ENCODE measurements around the gene EPHA3.

The EPHA3 gene

DNA sequence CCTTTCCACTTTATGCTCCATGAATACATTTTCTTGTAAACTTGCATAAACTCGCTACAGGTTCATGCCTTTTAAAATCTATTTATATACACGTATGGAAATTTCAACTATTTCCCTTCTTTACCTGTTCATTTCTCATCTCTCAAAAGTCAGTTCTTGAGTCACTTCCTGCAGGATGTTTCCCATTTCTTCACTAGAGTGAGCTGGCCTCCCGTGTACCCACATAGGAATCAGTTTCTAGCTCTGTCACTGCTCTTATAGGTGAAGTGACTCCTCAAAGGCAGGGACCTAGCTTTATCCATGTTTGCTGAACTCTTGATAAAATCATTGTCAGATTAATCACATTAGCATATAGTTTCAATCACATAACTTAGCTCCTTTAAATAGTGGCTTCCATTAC is 259.7 kb downstream of the EPHA3 start:
- Histone ChIP-seq H3K36me3 (no peaks in the 10 kb centered on the region), H3K27me3 (no peaks in the 10 kb centered on the region), H3K27ac (no peak overlapping the region), H3K4me3 (no peak overlapping the region), H3K9me3 (no peaks in the 10 kb centered on the region), H3K4me1 (peaks cover 0 to 10% (median 0%) of the 10 kb centered on the region in 4 donors)
- DNase-seq, result no peak
- intact Hi-C loops (cut with DNase I; ENCODE audit: low total_unique reads), result no loop called here
- TF ChIP-seq, protein P1, sequence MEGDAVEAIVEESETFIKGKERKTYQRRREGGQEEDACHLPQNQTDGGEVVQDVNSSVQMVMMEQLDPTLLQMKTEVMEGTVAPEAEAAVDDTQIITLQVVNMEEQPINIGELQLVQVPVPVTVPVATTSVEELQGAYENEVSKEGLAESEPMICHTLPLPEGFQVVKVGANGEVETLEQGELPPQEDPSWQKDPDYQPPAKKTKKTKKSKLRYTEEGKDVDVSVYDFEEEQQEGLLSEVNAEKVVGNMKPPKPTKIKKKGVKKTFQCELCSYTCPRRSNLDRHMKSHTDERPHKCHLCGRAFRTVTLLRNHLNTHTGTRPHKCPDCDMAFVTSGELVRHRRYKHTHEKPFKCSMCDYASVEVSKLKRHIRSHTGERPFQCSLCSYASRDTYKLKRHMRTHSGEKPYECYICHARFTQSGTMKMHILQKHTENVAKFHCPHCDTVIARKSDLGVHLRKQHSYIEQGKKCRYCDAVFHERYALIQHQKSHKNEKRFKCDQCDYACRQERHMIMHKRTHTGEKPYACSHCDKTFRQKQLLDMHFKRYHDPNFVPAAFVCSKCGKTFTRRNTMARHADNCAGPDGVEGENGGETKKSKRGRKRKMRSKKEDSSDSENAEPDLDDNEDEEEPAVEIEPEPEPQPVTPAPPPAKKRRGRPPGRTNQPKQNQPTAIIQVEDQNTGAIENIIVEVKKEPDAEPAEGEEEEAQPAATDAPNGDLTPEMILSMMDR (IDR thresholded peaks at IDR 0.05), result no peak

DNA sequence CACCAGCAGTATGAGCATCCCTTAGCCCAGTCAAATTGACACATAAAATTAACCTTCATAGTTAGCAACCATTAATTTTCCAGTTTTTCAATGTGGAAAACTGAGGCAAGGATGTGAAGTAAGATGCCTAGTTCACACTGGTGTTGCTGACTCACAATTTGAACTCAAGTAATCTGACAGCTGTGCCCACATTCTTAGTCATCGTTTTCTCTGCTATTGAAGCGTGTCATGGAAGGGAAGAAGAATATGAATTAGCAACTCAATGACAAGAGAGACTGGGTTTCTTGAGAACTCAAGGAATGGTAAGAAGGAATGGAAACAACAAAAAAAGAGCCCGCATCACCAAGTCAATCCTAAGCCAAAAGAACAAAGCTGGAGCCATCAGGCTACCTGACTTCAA is 261.4 kb downstream of the EPHA3 start:
- H3K9me3 ChIP-seq, result no peaks in the 10 kb centered on the region
- H3K36me3 ChIP-seq, result no peaks in the 10 kb centered on the region
- peaks cover 0 to 9% (median 0%) of the 10 kb centered on the region in 4 donors for H3K4me1 ChIP-seq
- intact Hi-C loops (cut with DNase I; ENCODE audit: low total_unique reads), result no loop called here
- no peak overlapping the region for H3K4me3 ChIP-seq
- no peak for DNase-seq
- no peaks in the 10 kb centered on the region for H3K27me3 ChIP-seq
- TF ChIP-seq, protein P1 (IDR thresholded peaks at IDR 0.05), result no peak
- H3K27ac ChIP-seq, result no peak overlapping the region

DNA sequence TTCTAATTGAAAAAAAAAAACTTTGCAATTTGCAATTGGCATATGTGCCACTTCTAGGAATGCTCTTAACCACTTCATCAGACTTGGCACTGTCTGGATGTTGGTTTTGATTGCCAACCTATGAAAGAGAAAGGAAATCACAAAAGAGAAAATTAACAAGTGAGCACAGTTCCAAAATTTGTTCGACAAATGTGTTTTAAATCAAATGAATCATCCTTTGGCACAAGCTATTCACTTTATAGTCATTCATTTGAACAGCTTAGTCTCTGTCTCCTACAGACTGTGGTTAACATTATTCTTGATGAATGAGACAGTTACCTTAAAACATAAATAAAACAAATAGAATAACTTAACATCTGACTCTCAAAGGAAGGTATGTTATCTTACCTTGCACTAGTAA is 265.0 kb downstream of the EPHA3 start:
- Histone ChIP-seq H3K9me3 (no peaks in the 10 kb centered on the region), H3K4me3 (no peak overlapping the region), H3K27me3 (no peaks in the 10 kb centered on the region), H3K27ac (no peak overlapping the region), H3K36me3 (no peaks in the 10 kb centered on the region), H3K4me1 (no peaks in the 10 kb centered on the region)
- no peak for DNase-seq
- intact Hi-C loops (cut with DNase I; ENCODE audit: low total_unique reads), result no loop called here
- TF ChIP-seq, protein P1 (IDR thresholded peaks at IDR 0.05), result no peak

DNA sequence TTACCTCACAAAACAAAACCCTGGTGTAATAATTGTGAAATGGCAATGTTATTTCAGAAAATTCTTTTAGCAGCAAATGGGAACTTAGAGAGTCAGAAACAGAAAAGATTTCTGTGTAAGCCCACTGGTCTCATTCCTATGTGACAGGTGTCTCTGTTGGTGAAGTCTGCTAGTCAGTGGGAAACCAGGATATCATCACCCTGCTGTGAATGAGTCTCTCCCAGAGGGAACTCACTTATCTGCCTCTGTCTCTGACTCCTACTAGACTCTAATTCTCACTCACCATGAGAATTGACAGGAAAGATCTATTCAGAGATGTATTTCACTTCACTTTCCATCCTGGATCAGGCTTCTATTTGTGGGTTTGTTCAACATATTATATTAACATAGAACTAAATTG is 266.0 kb downstream of the EPHA3 start:
- DNase-seq, result no peak
- no peaks in the 10 kb centered on the region for H3K27me3 ChIP-seq
- no peaks in the 10 kb centered on the region for H3K9me3 ChIP-seq
- intact Hi-C loops (cut with DNase I; ENCODE audit: low total_unique reads), result no loop called here
- no peaks in the 10 kb centered on the region for H3K36me3 ChIP-seq
- TF ChIP-seq, protein P1 (IDR thresholded peaks at IDR 0.05), result no peak
- H3K4me3 ChIP-seq, result no peak overlapping the region
- no peaks in the 10 kb centered on the region for H3K4me1 ChIP-seq
- H3K27ac ChIP-seq, result no peak overlapping the region

DNA sequence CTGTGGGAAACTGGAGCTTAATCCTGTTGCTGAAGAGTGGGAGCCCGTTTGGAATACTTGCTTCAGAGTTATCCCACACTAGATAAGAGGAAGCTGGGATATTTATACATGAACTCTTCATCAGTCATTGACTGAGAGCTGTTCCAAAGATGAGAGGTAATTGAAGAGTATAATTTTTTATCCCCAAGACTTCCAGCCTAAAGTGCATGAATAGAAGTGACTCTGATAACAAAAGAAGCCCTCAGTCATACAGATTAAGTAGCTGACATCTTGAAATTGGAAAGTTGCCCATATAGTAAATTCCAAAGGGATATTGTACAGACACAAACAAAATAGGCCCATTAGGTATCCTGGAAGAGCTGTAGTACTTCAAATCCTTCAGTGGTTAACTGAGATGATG is 268.0 kb downstream of the EPHA3 start:
- H3K4me1 ChIP-seq, result no peaks in the 10 kb centered on the region
- no peak for DNase-seq
- intact Hi-C loops (cut with DNase I; ENCODE audit: low total_unique reads), result no loop called here

More for the DNA sequence above, 268.0 kb downstream of the EPHA3 start:
- Histone ChIP-seq H3K9me3 (no peaks in the 10 kb centered on the region), H3K27me3 (no peaks in the 10 kb centered on the region), H3K36me3 (no peaks in the 10 kb centered on the region), H3K27ac (no peak overlapping the region), H3K4me3 (no peak overlapping the region)
- TF ChIP-seq, protein P1 (IDR thresholded peaks at IDR 0.05), result no peak

All from tibial artery (tissue), 4 donors.